CD14-positive monocyte (primary cell): ENCODE data around the gene COL4A2. TPM values are rescaled to one million over a fixed set of nuclear protein-coding genes. Genes with fewer than 3 reads are reported as not detected.

Experiments used
- DNase-seq, 3 donors: peaks; one replicate each; pipeline ENCODE4 v3.0.0-alpha.2; 2011 to 2022
- H2AFZ ChIP-seq: 2 replicates; pipeline ENCODE4 v1.6.0; 2012; ENCODE audit warnings: mild to moderate bottlenecking, low read depth, low read length, inconsistent platforms; ENCODE audit not compliant: insufficient read depth, poor library complexity, severe bottlenecking
- H3K27ac ChIP-seq, 2 donors: 1 replicate in 1 of 2; 2 replicates in 1 of 2; pipeline ENCODE4 v1.5.1; 2012 to 2013; ENCODE audit warnings: low read length in 2 of 2, control low read depth in 1 of 2, inconsistent platforms in 1 of 2, low read depth in 1 of 2, mild to moderate bottlenecking in 1 of 2
- H3K27me3 ChIP-seq, 2 donors: one replicate each; pipeline versions ENCODE4 v1.6.0 to v1.6.1; 2011 to 2013; ENCODE audit warnings: low read length in 2 of 2; ENCODE audit not compliant: control insufficient read depth in 2 of 2, insufficient read depth in 2 of 2
- H3K36me3 ChIP-seq, 2 donors: replicated peaks in 1 of 2; 1 replicate in 1 of 2; 2 replicates in 1 of 2; pipeline versions ENCODE4 v1.5.1 to v1.6.1; 2012 to 2013; ENCODE audit warnings: low read length in 2 of 2, control low read depth in 1 of 2, inconsistent platforms in 1 of 2, mild to moderate bottlenecking in 1 of 2; ENCODE audit not compliant: insufficient read depth in 2 of 2, control insufficient read depth in 1 of 2
- H3K4me1 ChIP-seq, 2 donors: 1 replicate in 1 of 2; 2 replicates in 1 of 2; pipeline versions ENCODE4 v1.5.1 to v1.6.1; 2012 to 2013; ENCODE audit warnings: low read length in 2 of 2, control low read depth in 1 of 2, inconsistent platforms in 1 of 2, mild to moderate bottlenecking in 1 of 2, moderate library complexity in 1 of 2; ENCODE audit not compliant: insufficient read depth in 2 of 2, control insufficient read depth in 1 of 2
- H3K4me2 ChIP-seq: replicated peaks from 2 replicates; pipeline ENCODE3; 2012; ENCODE audit warnings: low read length, moderate library complexity, mild to moderate bottlenecking; ENCODE audit not compliant: poor library complexity, severe bottlenecking; ENCODE audit errors: extremely low read depth
- H3K4me3 ChIP-seq, 3 experiments: fragments of 200-600 bp in 1 of 3; sonication (generic) in 1 of 3; replicated peaks in 1 of 3; 1 replicate in 2 of 3; 2 replicates in 1 of 3; pipeline ENCODE4 v1.5.1; 2011 to 2013; ENCODE audit warnings: low read length in 3 of 3, mild to moderate bottlenecking in 3 of 3, control low read depth in 2 of 3, low read depth in 2 of 3, inconsistent platforms in 1 of 3, moderate library complexity in 1 of 3
- H3K79me2 ChIP-seq: 2 replicates; pipeline ENCODE4 v1.6.0; 2012; ENCODE audit warnings: mild to moderate bottlenecking, control low read depth, inconsistent platforms, low read length, moderate library complexity; ENCODE audit not compliant: insufficient read depth
- H3K9ac ChIP-seq: 2 replicates; pipeline ENCODE4 v1.6.0; 2017; ENCODE audit warnings: low read length, mild to moderate bottlenecking; ENCODE audit not compliant: insufficient read depth, poor library complexity, severe bottlenecking
- H3K9me3 ChIP-seq, 2 donors: replicated peaks in 1 of 2; 1 replicate in 1 of 2; 2 replicates in 1 of 2; pipeline versions ENCODE4 v1.5.1 to v1.6.1; 2012 to 2013; ENCODE audit warnings: low read length in 2 of 2, control low read depth in 1 of 2; ENCODE audit not compliant: control insufficient read depth in 1 of 2, insufficient read depth in 1 of 2
- H4K20me1 ChIP-seq: 2 replicates; pipeline ENCODE4 v1.6.0; 2012; ENCODE audit warnings: mild to moderate bottlenecking, low read length, control low read depth, moderate library complexity; ENCODE audit not compliant: insufficient read depth
- H3K27ac Mint-ChIP-seq, 7 donors: one replicate each; pipeline ENCODE4 v1.8.0; 2020; ENCODE audit warnings: mild to moderate bottlenecking in 7 of 7, mixed read lengths in 7 of 7, moderate library complexity in 6 of 7, inconsistent platforms in 2 of 7
- H3K27me3 Mint-ChIP-seq, 3 donors: one replicate each; pipeline ENCODE4 v1.8.0; 2021 to 2022; ENCODE audit warnings: low read depth in 3 of 3, mild to moderate bottlenecking in 3 of 3, mixed read lengths in 3 of 3, moderate library complexity in 3 of 3, inconsistent platforms in 1 of 3
- H3K36me3 Mint-ChIP-seq, 2 donors: one replicate each; pipeline ENCODE4 v1.8.0; 2020; ENCODE audit warnings: mixed read lengths in 2 of 2, inconsistent platforms in 1 of 2, mild to moderate bottlenecking in 1 of 2
- H3K4me1 Mint-ChIP-seq: one replicate; pipeline ENCODE4 v1.8.0; 2020; ENCODE audit warnings: mild to moderate bottlenecking, mixed read lengths
- H3K4me3 Mint-ChIP-seq, 2 donors: one replicate each; pipeline ENCODE4 v1.8.0; 2020; ENCODE audit warnings: mild to moderate bottlenecking in 2 of 2, mixed read lengths in 2 of 2, moderate library complexity in 1 of 2
- H3K9me3 Mint-ChIP-seq, 7 donors: one replicate each; pipeline ENCODE4 v1.8.0; 2020 to 2022; ENCODE audit warnings: mixed read lengths in 7 of 7, mild to moderate bottlenecking in 6 of 7, moderate library complexity in 6 of 7, inconsistent platforms in 2 of 7
- WGBS: methylation state at CpG from one replicate; pipeline ENCODE4 v1.1.5; 2013; ENCODE audit warnings: missing lambda C conversion rate; ENCODE audit not compliant: insufficient coverage; 5-methylcytosine and 5-hydroxymethylcytosine counted together
- intact Hi-C, 2 donors: fragments of 100-400 bp; cut with micrococcal nuclease; formaldehyde crosslinking; loops; one replicate each; pipeline versions ENCODE4 v1.15.0 to v1.15.1; 2023
- polyA plus RNA-seq, 3 donors: library from polyadenylated mRNA; depleted of rRNA in 1 of 3; unstranded in 2 of 3; stranded (reverse) in 1 of 3; fragments of 300-500 nt in 2 of 3; fragments of >200 nt in 1 of 3; fragmentation: Illumina TruSeq in 2 of 3; gene quantifications; 1 replicate in 2 of 3; 2 replicates in 1 of 3; pipeline ENCODE4 v1.2.3, GENCODE V29; 2012 to 2021
- TF ChIP-seq, protein P1 (sequence below): fragments of 200-600 bp; IDR thresholded peaks from one replicate; pipeline ENCODE4 v1.8.0; 2022; ENCODE audit warnings: antibody characterized with exemption, mild to moderate bottlenecking

Gene COL4A2
- polyA plus RNA-seq, 3 donors = not detected

DNA sequence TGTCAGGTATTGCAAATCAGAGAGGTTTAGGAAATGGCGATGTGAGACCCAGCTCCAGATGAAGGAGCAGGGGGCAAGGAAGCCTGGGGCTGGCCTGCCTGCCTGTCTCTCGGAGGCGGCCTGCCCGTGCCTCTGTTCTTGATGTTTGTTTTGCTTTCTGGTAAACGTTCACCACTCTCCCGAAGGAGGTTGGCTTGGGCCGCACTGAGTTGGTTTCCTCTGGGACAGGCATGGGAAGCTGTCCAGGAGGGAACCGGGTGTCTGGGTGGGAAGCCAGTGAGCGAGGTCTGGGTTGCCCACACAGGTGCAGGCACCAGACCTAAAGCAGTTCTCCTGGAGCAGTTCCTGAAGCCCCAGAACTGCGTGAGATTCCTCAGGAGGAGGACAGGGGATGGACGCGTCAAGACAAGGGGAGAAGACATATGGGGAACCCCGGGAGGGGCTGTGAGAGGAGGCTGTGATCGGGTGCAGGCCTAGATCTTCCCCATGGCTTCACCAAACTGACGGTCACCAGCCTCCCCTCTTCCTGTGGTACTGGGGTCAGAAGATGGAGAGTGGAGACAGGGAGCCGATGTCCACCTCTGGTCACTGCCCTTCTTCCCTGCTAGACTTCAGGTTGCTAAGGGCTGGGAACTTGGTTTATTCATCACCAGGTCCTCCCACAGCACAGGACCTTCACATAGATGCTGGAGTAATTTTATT lies 15.2 kb downstream of the COL4A2 start:
- H3K36me3 Mint-ChIP-seq = no peaks in the 10 kb centered on the region
- Histone ChIP-seq H3K9ac (no peak overlapping the region), H3K4me3 (no peak overlapping the region), H3K27ac (no peak overlapping the region), H2AFZ (no peak overlapping the region), H3K36me3 (no peaks in the 10 kb centered on the region), H4K20me1 (no peaks in the 10 kb centered on the region), H3K9me3 (no peaks in the 10 kb centered on the region), H3K27me3 (peaks cover 0 to 12% of the 10 kb centered on the region in 2 donors), H3K79me2 (no peaks in the 10 kb centered on the region), H3K4me2 (no peak overlapping the region), H3K4me1 (no peaks in the 10 kb centered on the region)
- H3K27ac Mint-ChIP-seq = no peak overlapping the region
- no peak for DNase-seq
- intact Hi-C loops = no loop called here
- peaks cover 0 to 6% (median 2%) of the 10 kb centered on the region in 7 donors for H3K9me3 Mint-ChIP-seq
- TF ChIP-seq, protein P1, sequence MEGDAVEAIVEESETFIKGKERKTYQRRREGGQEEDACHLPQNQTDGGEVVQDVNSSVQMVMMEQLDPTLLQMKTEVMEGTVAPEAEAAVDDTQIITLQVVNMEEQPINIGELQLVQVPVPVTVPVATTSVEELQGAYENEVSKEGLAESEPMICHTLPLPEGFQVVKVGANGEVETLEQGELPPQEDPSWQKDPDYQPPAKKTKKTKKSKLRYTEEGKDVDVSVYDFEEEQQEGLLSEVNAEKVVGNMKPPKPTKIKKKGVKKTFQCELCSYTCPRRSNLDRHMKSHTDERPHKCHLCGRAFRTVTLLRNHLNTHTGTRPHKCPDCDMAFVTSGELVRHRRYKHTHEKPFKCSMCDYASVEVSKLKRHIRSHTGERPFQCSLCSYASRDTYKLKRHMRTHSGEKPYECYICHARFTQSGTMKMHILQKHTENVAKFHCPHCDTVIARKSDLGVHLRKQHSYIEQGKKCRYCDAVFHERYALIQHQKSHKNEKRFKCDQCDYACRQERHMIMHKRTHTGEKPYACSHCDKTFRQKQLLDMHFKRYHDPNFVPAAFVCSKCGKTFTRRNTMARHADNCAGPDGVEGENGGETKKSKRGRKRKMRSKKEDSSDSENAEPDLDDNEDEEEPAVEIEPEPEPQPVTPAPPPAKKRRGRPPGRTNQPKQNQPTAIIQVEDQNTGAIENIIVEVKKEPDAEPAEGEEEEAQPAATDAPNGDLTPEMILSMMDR = no peak
- WGBS = 76% methylated on average over 10 of the region's 16 CpGs
- no peak overlapping the region for H3K4me3 Mint-ChIP-seq
- no peaks in the 10 kb centered on the region for H3K4me1 Mint-ChIP-seq
- H3K27me3 Mint-ChIP-seq = peaks cover 14 to 38% (median 18%) of the 10 kb centered on the region in 3 donors

- Histone ChIP-seq H4K20me1 (no peaks in the 10 kb centered on the region), H3K27me3 (peaks cover 0 to 12% of the 10 kb centered on the region in 2 donors), H3K4me2 (no peak overlapping the region), H3K4me3 (no peak overlapping the region), H3K79me2 (no peaks in the 10 kb centered on the region), H2AFZ (no peak overlapping the region), H3K9ac (no peak overlapping the region), H3K36me3 (no peaks in the 10 kb centered on the region), H3K4me1 (no peaks in the 10 kb centered on the region), H3K9me3 (no peaks in the 10 kb centered on the region), H3K27ac (no peak overlapping the region)
- TF ChIP-seq, protein P1 = no peak
- H3K4me3 Mint-ChIP-seq = no peak overlapping the region
- H3K27me3 Mint-ChIP-seq = peaks cover 14 to 38% (median 21%) of the 10 kb centered on the region in 3 donors
- no peak for DNase-seq
- peaks cover 0 to 6% (median 2%) of the 10 kb centered on the region in 7 donors for H3K9me3 Mint-ChIP-seq
- 96% methylated on average over 6 of the region's 7 CpGs for WGBS
- no peaks in the 10 kb centered on the region for H3K4me1 Mint-ChIP-seq
- intact Hi-C loops = no loop called here
- no peaks in the 10 kb centered on the region for H3K36me3 Mint-ChIP-seq
- H3K27ac Mint-ChIP-seq = no peak overlapping the region
These were observed 15.7 kb downstream of the COL4A2 start for GRCh38 chr13:110322828-110323171.
